Measurements from ENCODE around the gene ODF2.
A peak's percentile ranks its signal among the peaks of the same experiment; 100 is the strongest.
"Not testable (repeated sequence)": the region's sequence is repeated elsewhere in the genome, so short reads cannot be mapped to it uniquely, and the experiment has no call there.

Gene ODF2

DNA sequence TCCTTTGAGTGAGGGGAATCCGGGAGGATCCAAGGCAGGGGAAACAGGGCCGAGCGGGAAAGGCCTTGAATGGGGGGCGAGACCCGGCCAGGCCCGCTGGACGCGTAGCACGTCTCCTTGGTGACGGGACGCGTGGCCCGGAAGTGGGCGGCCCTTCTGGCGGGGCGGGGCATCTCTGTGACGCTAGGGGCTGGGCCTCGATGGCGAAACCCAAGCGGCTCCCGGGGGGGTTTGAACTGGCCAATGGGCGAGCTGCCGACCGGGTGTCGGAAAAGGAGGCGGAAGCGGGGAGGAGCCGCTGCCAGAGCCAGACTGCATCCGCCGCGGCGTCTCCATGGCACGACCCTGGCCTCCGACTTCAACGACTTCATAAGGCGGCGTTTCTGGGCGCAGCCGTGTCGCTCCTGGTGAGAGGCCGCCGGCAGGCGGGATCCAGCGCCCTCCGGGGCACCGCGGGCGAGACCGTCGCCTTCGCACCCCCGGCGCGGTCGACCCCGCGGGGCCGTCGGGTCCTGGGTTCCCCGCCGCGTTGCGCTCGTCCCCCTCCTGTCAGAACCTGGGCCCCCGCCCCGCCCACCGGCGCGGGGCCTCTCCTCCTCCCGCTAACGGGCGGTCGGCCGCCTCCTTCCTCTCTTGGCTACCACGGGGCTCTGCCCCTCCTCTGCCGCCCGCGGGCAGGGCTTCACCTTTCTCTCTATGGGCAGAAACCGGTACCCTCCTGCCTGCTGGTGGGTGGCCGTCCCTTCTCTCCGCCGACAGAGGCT lies at the start of gene ODF2:
Gene ODF2 (plus strand): TSS at position 158 of the 764 bp plus-strand sequence. CDS start 86 bp downstream, at position 244.
- DNase-seq = peak; percentile 97 to 98

DNA sequence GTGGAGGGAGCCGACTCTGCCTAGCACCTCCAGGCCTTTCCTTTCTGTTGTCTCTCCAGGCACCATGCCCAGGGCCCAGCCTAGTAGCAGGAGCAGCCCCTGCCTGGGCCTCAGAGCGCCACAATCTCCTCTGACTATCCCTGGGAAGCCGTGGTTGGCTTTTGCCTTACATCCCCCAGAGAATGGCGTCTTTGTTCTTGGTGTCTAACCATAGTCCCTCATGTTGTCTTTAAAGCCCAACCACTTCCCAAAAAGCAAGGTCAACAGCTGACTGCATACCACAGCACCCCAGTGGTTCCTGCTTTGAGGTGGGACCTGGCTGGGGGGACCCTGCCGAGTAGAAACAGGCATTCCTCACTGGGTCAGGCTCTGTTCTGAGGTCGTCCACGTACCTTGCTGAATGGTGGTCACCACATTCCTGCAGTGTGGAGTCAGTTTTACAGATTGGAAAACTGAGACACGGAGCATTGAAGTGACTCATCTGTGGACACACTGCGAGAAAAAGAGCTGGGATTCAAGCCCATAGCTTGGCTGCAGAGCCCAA lies 48.9 kb upstream of the ODF2 start:
- no peak for DNase-seq

DNA sequence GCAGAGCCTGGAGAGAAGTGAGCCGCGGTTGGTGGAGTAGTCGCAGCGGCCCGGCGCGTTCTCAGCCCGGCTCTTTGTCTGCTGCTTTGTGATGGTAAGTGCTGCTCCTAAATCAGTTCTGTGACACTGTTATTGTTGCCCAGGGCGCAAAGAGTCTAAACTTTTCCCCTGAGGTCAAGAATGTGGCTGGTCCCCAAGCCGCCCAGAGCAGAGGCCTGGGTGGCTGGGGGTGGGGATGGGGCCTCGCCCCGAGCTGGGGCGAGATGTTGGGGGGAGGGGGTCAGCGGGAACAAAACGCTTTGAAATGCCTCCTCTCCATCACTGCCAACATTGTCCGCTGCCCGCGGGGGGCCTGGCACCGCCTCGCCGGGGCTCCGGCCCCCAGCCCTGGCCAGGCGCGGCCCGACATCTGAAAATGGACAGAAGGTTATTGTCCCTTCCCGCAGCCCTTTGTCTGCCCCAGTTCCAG lies 46.8 kb upstream of the ODF2 start:
- DNase-seq = no peak

DNA sequence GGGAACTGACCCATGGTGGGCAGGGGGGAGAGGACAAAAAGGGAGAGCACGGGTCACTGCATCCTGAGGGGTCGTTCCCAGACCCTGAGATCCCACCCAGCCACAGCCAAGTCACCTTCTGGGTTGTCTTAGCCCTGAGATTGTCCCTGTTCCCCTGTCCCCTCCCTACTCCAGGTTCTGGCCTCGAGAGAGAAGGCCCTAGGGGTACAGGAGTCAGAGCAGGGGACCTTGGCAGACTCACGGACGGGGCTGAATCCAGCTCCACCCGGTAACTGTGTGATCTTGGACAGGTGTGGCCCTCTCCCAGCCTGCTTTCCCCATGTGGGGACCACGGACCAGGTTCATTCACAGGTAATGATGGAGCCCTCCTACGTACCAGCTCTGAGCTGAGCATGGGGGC lies 46.4 kb upstream of the ODF2 start:
- no peak for DNase-seq

DNA sequence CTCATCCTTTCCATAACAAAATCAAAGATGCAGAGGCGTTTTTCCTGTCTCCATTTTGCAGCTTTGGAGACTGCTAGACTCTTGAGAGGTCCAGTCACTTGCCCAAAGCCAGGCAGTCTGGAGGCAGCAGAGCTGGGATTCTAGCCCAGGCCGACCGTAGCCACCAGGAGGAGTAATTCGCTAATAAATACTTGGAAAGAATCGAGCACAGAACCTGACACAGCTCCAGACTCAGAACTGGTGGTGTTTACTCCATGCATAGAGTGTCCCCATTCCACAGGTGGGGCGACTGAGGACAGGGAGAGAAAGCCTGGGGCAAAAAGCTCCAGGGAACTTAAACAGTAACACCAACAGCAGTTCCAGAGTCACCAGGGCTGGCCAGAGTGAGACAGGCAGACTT lies 45.8 kb upstream of the ODF2 start:
- DNase-seq = no peak

DNA sequence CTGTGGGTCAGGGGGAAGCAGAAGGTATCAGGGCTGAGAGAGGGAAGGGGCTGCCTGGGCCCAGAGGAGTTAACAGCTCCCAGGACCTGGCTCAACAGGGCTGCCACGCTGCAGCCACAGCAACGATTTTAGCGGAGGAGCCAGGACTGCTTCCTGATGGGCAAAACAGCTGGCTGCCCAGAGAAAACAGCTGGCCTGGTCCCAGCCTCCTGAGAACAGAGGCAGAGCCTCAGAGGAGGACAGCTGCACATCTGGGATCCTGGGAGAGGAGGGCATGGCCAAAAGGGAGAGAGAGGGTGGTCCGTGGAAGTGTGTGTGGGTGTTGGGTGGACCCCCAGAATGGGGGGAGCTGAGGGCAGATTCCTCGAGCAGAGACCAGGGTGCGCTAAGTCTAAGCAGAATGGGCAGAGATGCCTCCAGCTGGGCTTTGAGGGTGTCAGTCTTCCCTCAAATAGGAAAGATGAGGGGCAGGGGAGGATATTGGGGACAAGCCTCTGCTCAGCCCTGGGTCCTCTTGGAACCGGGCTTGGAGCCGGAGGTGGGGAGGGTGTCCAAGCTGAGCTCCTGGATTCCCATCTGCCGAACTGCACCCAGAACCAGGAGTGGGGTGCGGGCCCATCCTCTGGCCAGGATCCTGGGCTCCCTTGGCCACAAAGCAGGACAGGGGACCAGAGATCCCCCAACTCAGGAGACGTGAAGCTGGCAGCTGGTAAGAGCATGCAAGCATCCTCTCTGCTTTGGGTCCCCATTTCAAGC lies 44.3 kb upstream of the ODF2 start:
- DNase-seq = no peak

DNA sequence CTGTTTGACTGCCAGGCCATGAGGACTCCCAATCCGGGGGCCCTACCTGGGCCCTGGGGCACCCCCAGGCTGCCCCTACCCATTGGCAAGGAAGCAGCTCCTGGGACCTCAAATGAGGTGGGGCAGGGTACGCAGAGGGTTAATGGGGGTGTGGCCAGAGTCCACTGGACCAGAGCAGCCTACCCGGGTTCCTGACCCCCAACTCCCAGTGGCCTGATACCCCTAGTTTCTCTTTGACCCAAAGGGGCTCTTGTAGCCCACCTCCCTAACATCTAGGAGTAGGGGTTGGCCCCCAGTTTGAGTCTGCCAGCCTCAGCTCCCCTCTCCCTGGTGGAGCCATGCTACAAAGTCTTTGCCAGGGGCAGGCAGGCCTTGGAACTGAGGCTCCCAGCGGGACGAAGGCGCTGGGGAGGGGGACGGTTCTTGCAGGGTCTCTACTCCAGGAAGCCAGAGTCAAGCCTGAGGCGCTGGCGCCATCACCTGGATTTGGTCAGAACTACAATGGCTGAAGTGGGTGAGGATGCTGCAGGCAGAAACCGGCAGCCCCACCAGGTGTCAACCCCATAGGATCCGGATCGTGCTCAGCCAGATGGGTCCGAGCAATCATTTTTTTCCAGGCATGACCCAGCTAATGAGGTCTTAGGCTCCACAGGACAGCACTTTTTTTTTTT lies 43.6 kb upstream of the ODF2 start:
- DNase-seq = peak; percentile 55 to 69

DNA sequence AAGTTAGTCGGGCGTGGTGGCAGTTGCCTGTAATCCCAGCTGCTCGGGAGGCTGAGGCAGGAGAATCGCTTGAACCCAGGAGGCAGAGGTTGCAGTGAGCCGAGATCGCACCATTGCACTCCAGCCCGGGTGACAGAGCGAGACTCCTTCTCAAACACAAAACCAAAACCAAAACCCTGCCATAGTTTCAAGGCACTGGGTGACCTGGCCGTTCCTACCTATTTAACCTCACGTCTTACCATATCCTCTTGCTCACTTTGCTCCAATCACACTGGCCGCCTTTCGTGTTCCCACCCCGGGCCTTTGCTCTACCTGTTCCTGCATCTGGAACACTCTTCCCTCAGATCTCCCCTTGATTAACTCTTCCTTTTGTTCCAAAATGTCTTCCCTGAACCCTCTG lies 42.1 kb upstream of the ODF2 start:
- not testable (repeated sequence) for DNase-seq

DNA sequence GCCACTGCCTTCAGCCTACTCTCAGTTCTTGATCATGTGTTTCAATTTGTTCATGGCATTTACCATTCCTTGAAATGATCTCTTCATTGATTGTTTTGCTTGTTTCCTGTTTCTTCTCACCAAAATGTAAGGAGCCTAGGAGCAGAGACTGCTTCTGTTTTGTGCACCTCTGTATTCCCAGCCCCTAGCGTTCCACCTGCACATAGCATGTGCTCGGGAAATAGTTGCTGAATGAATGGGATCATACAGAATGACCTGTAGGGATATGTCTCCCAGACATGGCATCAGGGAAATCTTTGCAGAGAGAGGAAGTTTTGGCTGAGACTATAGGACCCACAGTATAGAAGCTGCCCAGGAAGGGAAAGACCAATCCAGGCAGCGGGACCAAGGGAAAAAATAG lies 41.3 kb upstream of the ODF2 start:
- no peak for DNase-seq

DNA sequence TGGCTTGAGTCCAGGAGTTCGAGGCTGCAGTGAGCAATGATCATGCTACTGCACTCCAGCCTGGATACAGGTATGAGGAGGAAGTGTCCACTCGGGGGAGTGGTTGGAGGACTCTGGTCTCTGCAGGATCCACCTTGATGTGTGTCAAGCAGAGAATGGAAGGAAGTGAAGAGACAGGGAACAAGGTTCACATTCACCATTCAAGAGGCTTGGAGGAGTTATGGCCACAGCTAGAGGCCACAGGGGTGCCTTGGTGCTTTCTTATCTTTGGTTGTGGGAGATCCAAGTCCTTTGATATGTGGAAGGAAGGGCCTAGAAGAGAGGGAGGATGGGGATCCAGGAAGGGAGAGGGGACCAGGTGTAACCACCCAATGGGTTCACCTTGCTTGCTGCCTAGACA lies 40.5 kb upstream of the ODF2 start:
- DNase-seq = no peak

DNA sequence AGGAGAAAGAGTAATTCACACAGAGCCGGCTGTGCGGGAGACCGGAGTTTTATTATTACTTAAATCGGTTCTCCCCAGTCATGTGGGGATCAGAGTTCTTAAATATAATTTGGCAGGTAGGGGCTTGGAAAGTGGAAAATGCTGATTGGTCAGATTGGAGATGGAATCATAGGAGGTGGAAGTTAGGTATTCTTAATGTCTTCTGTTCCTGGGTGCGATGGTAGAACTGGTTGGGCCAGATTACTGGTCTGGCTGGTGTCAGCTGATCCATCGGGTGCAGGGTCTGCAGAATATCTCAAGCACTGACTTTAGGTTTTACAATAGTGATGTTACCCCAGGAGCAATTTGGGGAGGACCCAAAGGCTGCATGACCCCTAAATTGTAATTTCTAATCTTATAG lies 39.8 kb upstream of the ODF2 start:
- DNase-seq = no peak

DNA sequence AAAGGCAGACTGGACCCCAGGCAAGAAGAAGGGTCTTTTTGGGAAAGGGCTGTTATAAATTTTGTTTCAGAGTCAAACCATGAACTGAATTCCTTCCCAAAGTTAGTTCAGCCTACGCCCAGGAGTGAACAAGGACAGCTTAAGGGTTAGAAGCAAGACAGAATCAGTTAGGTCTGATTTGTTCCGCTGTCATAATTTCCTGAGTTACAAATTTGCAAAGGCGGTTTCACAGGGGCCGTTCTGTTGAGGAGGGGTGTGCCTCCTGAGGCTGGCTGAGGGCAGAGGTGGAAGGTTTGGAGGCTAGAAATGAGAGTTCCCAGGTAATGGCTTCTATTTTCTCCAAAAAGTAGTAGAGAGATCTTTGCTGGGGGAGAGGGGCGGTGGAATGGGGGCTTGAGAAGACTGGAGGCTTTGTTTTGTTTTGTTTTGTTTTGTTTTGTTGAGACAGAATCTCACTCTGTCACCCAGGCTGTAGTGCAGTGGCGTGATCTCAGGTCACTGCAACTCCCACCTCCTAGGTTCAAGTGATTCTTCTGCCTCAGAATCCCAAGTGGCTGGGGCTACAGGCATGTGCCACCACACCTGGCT lies 39.3 kb upstream of the ODF2 start:
- no peak for DNase-seq

DNA sequence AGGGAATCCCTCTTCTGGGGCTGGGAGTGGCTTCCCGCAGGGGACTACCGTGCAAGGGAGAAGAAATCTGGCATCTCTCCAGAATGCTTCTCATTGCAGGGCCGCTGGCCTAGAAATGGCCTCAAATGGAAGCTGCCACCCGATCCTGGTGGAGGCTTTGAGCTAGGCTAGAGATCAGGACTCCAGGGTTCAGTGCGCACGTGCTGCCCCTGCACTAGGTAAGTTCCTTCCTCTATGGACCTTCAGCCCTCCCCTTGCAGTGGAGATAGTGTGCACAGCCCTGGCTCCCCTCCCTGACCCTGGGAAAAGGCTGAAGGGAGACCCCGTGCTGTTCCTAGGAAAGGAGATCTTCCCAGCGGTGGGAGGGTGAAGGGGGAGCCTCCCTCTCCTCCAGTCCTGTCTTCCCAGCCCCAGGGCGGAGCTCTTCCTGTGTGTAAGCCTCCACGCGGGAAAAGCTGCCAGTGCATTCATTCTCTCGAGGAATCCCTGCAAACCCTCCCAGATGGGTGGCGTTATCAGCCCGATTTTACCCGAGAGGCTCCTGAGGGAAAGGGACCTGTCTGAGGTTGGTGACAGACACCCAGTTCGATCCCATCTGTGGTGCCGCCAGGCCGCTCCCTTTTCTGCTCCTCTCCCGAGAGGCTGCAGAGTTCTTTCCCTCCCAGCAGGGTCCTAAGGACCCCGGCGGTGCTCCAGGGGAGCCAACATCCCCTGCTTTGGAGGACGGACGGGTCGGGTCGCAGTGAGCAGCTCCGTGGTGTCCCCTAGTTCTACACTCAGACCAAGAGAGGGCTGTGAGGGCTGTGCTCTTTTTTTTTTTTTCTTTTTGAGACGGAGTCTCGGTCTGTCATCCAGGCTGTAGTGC lies 36.5 kb upstream of the ODF2 start:
- DNase-seq = peak in 1 of 2 experiments; percentile 21

DNA sequence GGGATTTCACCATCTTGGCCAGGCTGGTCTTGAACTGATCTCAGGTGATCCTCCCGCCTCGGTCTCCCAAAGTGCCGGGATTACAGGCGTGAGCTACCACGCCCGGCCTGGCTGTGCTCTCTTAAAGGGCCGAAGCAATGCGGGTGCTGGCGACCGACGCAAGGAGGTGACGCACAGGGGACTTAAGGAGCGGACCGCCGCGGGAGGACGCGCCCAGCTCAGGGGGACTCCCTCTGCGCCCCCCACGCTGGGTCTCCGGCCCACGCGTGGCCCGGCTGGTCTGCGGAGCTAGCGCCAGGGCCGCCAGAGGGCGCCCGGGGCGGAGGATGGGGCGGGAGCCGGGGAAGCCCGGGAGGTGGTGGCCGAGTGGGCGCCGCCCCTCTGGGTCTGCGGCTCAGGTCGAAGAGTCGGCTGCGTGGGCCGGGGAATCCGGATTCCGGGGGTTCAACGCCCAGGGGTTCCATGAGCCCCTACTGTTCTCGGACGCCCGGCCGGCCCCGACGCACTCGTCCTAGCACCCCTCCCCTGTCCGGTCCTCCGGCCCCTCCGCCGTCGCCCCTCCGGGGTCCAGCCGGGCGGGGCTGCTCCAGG lies 35.7 kb upstream of the ODF2 start:
- peak; percentile 31 to 47 for DNase-seq

DNA sequence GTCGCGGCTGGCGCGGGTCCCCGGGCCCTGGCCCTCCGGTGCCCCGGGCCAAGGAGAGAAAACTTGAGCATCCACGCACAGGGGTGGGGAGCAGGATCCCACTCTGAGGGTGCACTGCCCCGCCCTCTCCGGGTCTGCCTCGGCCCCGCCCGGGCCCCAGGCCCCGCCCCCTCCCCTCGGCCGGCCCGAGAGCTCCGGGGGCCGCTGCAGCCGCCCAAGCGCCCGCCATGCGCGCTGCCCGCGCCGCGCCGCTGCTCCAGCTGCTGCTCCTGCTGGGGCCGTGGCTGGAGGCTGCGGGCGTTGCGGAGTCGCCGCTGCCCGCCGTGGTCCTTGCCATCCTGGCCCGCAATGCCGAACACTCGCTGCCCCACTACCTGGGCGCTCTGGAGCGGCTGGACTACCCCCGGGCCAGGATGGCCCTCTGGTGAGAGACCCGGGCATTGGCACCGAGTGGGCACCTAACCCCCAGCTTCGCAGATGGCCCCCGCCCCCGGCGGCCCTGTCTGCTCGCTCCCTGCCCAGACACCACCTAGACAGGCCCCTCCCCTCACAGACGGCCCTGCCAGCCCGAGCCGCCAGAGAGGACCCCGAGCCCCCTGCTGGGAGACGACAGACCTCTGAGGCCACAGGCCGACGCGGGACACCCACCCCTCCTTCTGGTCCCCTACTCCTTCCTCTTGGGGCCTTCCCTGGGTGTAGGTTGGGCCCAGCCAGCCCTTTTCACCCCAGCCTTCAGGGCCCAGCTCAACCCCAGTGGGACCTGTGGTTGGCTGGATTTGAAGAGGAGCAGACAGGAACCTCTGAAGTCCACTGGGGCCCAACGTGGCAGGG lies 34.9 kb upstream of the ODF2 start, which contains the start of gene CERCAM:
Gene CERCAM (plus strand): TSS at position 207 of the 831 bp plus-strand sequence. CDS start 21 bp downstream, at position 228.
- peak; percentile 22 to 23 for DNase-seq

DNA sequence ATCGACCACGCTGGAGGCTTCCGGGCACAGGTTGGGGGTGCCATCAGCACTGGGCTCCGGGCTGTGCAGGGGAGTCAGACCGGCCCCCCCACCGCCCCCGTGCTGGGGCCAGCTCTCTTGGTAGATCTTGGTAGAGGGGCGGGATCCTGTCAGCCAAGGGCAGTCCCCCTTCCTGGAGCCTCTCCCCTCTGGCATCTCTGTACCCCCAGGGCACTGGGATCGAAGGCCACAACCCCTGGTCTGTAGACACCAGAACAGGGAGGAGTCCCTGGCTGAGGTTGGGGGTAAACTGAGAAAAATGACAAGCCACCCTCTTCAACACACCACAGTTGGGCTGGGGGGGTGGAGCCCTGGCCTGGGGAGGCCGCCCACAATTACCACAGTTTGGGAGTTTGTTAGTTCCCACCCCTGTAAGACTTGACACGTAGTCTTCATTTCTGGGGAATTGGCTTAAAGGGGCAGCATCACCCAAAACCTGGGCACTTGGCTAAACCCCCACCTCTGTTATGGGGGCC lies 34.3 kb upstream of the ODF2 start:
- no peak for DNase-seq

DNA sequence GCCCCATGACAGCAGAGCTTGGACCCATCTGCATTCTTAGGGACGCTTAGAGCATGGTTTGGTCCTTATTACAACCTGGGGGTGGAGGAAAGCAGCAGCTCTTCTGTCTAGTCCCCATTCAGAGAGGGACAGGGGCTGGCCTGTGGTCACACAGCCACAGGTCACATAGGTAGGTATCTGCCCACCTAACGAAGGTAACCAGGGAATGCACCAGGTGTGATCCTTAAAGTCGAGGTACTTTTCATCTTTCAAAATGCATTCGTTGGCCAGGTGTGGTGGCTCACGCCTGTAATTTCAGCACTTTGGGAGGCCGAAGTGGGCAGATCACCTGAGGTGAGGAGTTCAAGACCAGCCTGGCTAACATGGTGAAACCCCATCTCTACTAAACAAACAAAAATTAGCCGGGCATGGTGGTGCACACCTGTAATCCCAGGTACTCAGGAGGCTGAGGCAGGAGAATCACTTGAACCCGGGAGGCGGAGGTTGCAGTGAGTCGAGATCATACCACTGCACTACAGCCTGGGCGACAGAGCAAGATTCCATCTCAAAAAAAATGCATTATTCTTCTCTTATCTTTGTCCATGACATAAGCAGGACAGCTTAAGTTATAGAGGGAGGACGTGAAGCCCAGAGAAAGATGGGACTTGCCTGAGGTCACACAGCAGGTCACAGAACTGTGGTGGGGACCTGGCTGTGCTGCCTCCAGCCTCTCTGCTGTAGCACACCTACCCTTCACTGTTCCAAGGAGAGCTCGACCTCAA lies 33.6 kb upstream of the ODF2 start:
- not testable (repeated sequence) for DNase-seq

DNA sequence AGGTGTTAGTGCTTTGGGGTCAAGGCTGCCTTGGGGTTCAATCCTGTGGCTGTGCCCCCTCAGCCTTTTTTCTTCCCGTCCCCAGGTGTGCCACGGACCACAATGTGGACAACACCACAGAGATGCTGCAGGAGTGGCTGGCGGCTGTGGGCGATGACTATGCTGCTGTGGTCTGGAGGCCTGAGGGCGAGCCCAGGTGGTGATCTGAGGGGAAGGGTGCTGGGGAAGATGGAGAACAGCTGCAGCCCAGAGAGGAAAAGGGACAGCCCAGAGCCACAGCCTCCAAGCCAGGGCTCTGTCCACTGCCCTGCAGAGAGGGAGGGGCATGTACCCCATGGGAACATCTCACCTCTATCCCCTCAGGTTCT lies 33.0 kb upstream of the ODF2 start:
- DNase-seq = no peak

DNA sequence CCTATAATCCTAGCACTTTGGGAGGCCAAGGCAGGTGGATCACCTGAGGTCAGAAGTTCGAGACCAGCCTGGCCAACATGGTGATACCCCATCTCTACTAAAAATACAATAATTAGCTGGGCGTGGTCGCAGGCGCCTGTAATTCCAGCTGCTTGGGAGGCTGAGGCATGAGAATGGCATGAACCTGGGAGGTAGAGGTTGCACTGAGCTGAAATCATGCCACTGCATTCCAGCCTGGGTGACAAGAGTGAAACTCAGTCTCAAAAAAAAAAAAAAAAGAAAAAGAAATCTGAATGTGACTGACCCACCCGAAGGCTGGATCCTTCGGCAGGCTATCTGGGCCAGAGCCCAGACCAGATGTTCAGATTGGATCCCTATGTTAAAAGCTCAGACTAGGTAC lies 32.5 kb upstream of the ODF2 start:
- not testable (repeated sequence) for DNase-seq

All from NCI-H2081 (cell line).